ENCODE measurements around the gene LHX1.

Gene LHX1

GRCh38 chr17:36894177-36894576, 43.1 kb upstream of the LHX1 start:
- no peak overlapping the region for H3K27ac ChIP-seq
- no peaks in the 10 kb centered on the region for H3K9me3 ChIP-seq (ENCODE audit: severe bottlenecking)
- TF ChIP-seq CTCF (IDR thresholded peaks at IDR 0.05; ENCODE audit: low read depth, low read length), result no peak
- no peaks in the 10 kb centered on the region for H3K27me3 ChIP-seq (ENCODE audit: insufficient read depth, low read depth, severe bottlenecking)
- DNase-seq, result no peak
- H3K36me3 ChIP-seq, result no peaks in the 10 kb centered on the region
- no peak overlapping the region for H3K4me3 ChIP-seq (ENCODE audit: low read depth, low read length)

GRCh38 chr17:36894925-36895324, 42.4 kb upstream of the LHX1 start:
- Histone ChIP-seq H3K9me3 (ENCODE audit: severe bottlenecking) (no peaks in the 10 kb centered on the region), H3K27me3 (ENCODE audit: insufficient read depth, low read depth, severe bottlenecking) (no peaks in the 10 kb centered on the region), H3K4me3 (ENCODE audit: low read depth, low read length) (no peak overlapping the region), H3K36me3 (no peaks in the 10 kb centered on the region), H3K27ac (no peak overlapping the region)
- no peak for TF ChIP-seq CTCF (IDR thresholded peaks at IDR 0.05; ENCODE audit: low read depth, low read length)
- DNase-seq, result no peak

GRCh38 chr17:36899250-36900159, 37.8 kb upstream of the LHX1 start:
- Histone ChIP-seq H3K4me3 (ENCODE audit: low read depth, low read length) (no peak overlapping the region), H3K9me3 (ENCODE audit: severe bottlenecking) (no peaks in the 10 kb centered on the region), H3K27me3 (ENCODE audit: insufficient read depth, low read depth, severe bottlenecking) (no peaks in the 10 kb centered on the region), H3K27ac (no peak overlapping the region), H3K36me3 (no peaks in the 10 kb centered on the region)
- no peak for DNase-seq
- TF ChIP-seq CTCF (IDR thresholded peaks at IDR 0.05; ENCODE audit: low read depth, low read length), result no peak

DNA sequence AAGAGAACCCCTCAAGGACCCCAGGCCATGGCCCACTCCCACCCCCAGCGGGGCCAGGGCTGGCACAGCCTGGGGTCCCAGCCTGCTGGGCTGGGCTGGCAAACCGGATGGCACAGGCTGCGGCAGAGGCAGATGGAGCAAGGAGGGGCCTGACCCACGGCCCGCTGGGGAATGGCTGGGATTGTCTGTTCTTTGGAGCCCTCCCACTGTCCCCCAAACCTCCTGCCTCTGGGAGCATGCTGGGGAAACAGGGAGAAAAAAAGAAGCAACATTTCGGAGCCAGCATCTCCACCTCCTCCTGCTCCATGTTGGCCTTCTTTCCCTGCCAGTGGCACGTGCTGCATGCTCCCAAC, 37.1 kb upstream of the LHX1 start:
- no peaks in the 10 kb centered on the region for H3K9me3 ChIP-seq (ENCODE audit: severe bottlenecking)
- H3K27ac ChIP-seq, result no peak overlapping the region
- no peak for TF ChIP-seq CTCF (IDR thresholded peaks at IDR 0.05; ENCODE audit: low read depth, low read length)
- no peaks in the 10 kb centered on the region for H3K36me3 ChIP-seq
- H3K4me3 ChIP-seq (ENCODE audit: low read depth, low read length), result no peak overlapping the region
- H3K27me3 ChIP-seq (ENCODE audit: insufficient read depth, low read depth, severe bottlenecking), result no peaks in the 10 kb centered on the region
- no peak for DNase-seq

DNA sequence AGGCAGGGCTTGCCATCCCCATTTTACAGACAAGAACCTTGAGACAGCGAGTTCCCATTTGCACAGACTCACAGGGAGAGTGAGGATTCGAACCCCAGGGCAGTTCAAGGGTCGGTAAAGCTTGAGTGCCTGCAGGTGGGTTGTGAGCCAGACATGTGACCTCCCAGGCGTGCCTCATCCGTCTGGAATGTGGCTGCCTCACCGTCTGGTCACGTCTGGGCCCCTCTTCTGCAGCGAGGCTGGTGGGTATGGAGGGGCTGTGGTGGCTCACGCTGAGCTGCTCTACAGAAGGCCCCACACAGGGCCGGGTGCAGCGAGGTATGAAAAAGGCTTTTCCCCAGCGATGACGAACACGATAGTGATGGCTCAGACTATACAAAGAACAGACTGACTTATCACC, 35.8 kb upstream of the LHX1 start:
- Histone ChIP-seq H3K36me3 (no peaks in the 10 kb centered on the region), H3K4me3 (ENCODE audit: low read depth, low read length) (no peak overlapping the region), H3K9me3 (ENCODE audit: severe bottlenecking) (no peaks in the 10 kb centered on the region), H3K27ac (no peak overlapping the region), H3K27me3 (ENCODE audit: insufficient read depth, low read depth, severe bottlenecking) (no peaks in the 10 kb centered on the region)
- DNase-seq, result no peak
- no peak for TF ChIP-seq CTCF (IDR thresholded peaks at IDR 0.05; ENCODE audit: low read depth, low read length)

- TF ChIP-seq CTCF (IDR thresholded peaks at IDR 0.05; ENCODE audit: low read depth, low read length), result no peak
- peak; percentile 50 for DNase-seq
- no peaks in the 10 kb centered on the region for H3K27me3 ChIP-seq (ENCODE audit: insufficient read depth, low read depth, severe bottlenecking)
- H3K27ac ChIP-seq, result no peak overlapping the region
- no peaks in the 10 kb centered on the region for H3K9me3 ChIP-seq (ENCODE audit: severe bottlenecking)
- no peak overlapping the region for H3K4me3 ChIP-seq (ENCODE audit: low read depth, low read length)
- no peaks in the 10 kb centered on the region for H3K36me3 ChIP-seq
Measured at GRCh38 chr17:36907407-36907806, 29.9 kb upstream of the LHX1 start.

Measured in WERI-Rb-1 (cell line).